Measurements from ENCODE around the gene CCR6. TPM values are rescaled to one million over a fixed set of nuclear protein-coding genes. Genes with fewer than 3 reads are reported as not detected.

CCR6 gene
- total and polyA plus RNA-seq, 9 donors, result 0.11 to 0.76 TPM; not detected in 7

DNA sequence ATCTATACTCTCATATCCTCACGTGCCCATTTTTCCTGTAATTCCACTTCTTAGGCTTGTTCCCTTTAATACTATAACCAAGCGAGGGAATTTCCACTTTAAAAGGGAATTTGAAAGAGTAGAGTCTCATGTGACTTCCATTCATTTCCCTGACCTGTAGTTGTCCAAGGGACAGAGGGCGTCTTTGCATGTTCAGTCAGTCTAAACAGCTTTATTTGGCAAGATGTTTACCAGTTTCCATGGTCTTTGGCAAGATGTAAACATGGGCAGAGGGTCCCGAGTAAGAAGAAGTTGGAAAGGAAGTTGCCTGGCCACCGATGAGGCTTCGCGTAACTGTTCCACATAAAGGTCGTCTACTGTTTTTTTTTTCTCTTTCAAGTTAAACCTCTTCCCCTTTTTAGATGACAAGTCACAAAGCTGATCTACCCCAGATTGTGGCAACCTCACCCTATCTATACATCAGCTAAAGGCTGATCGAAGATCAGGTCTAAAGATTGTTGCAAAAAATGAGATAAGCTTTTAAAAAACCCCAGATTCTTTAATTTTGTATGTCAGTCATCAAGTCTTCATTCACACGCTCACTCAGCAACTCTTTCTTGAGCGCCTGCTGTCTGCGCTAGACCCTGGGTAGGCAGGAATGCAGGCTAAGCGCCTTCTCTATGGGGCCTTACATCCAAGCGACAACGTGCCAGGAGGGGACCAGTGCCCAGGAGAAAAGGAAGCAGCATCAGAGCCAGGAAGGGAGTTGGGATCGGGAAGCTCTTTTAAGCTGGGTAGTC lies 31.7 kb upstream of the CCR6 start:
- H3K27me3 ChIP-seq (ENCODE audit: control insufficient read depth, insufficient read depth, low read length), result peaks cover 2% of the 10 kb centered on the region
- DNase-seq, result peak; percentile 35
- WGBS (ENCODE audit: insufficient coverage), result 81% methylated on average over 11 of the region's 16 CpGs
- H3K4me1 ChIP-seq (ENCODE audit: control insufficient read depth, insufficient read depth, low read length), result peaks cover 26% of the 10 kb centered on the region
- H3K4me3 ChIP-seq (ENCODE audit: low read length), result no peak overlapping the region
- H3K9me3 ChIP-seq (replicated peaks; ENCODE audit: control insufficient read depth, low read depth, low read length), result peaks cover 7% of the 10 kb centered on the region
- H3K36me3 ChIP-seq (ENCODE audit: control insufficient read depth, insufficient read depth, low read length), result no peaks in the 10 kb centered on the region
- H3K27ac ChIP-seq (ENCODE audit: low read length), result no peak overlapping the region

DNA sequence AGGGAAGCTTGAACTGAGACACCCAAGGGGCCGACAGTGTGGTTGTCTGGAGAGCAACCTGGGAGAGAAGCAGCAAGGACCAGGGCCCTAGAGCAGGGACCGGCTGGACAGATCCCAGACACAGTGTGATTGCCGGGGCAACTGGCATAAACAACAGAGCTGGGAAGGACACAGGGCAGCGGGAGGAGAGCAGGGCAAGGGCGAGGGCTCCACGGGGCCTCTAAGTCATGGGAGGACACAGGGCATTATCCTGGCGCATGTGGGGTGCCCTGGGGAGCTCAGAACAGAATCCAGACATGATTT lies 31.1 kb upstream of the CCR6 start:
- no peak overlapping the region for H3K4me3 ChIP-seq (ENCODE audit: low read length)
- peaks cover 2% of the 10 kb centered on the region for H3K27me3 ChIP-seq (ENCODE audit: control insufficient read depth, insufficient read depth, low read length)
- DNase-seq, result no peak
- peaks cover 4% of the 10 kb centered on the region for H3K9me3 ChIP-seq (replicated peaks; ENCODE audit: control insufficient read depth, low read depth, low read length)
- WGBS (ENCODE audit: insufficient coverage), result 56% methylated on average over 6 of the region's 7 CpGs
- no peak overlapping the region for H3K27ac ChIP-seq (ENCODE audit: low read length)
- peaks cover 26% of the 10 kb centered on the region for H3K4me1 ChIP-seq (ENCODE audit: control insufficient read depth, insufficient read depth, low read length)
- H3K36me3 ChIP-seq (ENCODE audit: control insufficient read depth, insufficient read depth, low read length), result no peaks in the 10 kb centered on the region

DNA sequence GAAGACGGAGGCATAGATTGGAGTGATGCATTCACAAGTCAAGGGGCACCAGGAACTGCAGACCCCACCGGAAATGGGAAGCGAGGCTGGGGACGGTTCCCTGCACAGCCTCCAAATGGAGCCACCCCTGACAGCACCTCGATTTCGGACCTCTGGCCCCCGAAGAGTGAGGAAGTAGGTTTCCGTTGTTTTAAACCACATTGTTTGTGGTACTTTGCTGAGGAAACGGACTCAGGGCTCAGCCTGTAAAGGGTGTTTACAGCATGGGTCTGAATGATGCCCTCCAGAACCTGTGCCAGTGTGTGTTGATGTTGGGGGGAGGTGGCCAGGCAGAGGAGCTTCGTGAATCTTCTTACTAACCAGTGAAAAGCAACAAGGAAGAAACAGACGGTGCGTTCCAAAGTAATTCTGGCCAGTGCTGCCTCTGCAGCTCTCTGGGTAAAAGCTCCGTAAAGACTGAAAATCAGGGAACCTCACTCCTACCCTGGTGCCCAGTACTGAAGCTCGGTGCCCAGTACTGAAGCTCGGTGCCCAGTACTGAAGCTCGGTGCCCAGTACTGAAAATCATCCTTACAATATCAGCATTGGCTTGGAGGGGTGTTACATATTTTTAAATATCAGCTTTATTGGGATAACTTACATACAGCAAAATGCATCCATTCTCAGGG lies 30.1 kb upstream of the CCR6 start:
- Histone ChIP-seq H3K9me3 (replicated peaks; ENCODE audit: control insufficient read depth, low read depth, low read length) (no peaks in the 10 kb centered on the region), H3K4me3 (ENCODE audit: low read length) (no peak overlapping the region), H3K27me3 (ENCODE audit: control insufficient read depth, insufficient read depth, low read length) (peaks cover 2% of the 10 kb centered on the region), H3K36me3 (ENCODE audit: control insufficient read depth, insufficient read depth, low read length) (no peaks in the 10 kb centered on the region), H3K4me1 (ENCODE audit: control insufficient read depth, insufficient read depth, low read length) (peaks cover 26% of the 10 kb centered on the region), H3K27ac (ENCODE audit: low read length) (no peak overlapping the region)
- WGBS (ENCODE audit: insufficient coverage), result 71% methylated on average over 11 of the region's 16 CpGs
- DNase-seq, result no peak

DNA sequence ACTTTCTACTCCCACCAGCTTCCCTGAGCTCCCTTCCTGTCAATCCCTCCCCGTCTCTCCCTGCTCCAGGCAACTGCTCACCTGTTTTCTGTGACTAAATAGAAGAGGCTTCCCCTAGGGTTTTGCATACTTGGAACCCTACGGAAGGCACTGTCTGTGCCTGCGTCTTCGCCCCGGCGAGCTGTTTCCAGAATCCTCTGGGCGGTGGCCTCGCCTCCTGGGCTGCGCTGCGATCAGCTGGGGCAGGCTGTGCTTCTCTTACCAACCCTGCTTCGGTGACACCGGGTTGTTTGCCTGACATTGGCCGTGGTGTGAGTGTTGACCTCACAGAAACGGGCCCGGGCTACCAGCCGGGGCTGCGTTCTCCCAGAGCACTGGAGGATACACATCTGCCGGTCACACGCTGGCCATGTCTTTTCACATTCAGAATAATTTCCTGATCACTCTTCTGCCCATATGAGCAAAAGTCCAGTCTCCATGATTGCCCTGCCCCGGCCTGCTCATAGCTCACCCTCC lies 29.4 kb upstream of the CCR6 start:
- no peaks in the 10 kb centered on the region for H3K9me3 ChIP-seq (replicated peaks; ENCODE audit: control insufficient read depth, low read depth, low read length)
- 85% methylated on average over 20 of the region's 20 CpGs for WGBS (ENCODE audit: insufficient coverage)
- peaks cover 2% of the 10 kb centered on the region for H3K27me3 ChIP-seq (ENCODE audit: control insufficient read depth, insufficient read depth, low read length)
- no peaks in the 10 kb centered on the region for H3K36me3 ChIP-seq (ENCODE audit: control insufficient read depth, insufficient read depth, low read length)
- no peak overlapping the region for H3K4me3 ChIP-seq (ENCODE audit: low read length)
- peaks cover 26% of the 10 kb centered on the region for H3K4me1 ChIP-seq (ENCODE audit: control insufficient read depth, insufficient read depth, low read length)
- no peak overlapping the region for H3K27ac ChIP-seq (ENCODE audit: low read length)
- DNase-seq, result no peak

DNA sequence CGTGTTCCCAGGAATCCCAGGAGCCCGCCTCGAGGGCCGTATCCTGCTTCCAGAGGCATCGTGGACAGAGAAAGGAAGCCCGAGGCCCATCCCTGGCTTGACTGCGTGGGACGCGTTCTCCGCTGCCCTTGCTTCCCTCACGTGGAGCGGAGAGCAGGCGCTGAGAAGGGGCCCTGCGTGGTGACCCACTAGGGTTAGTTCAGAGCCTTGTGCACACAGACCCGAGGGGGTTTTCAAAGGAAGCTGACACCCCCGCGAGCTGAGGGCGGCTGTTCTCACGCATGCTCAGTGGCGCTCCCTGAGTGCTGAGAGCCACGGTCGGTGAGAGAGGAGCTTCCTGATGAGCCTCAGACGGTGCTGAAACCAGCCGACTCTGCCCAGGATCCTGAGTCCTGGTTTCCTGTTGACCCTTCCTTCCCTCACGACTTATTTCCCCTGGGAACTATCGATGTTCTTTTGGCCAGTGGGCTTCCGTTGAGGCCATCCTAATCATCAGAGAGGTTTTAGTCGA lies 28.9 kb upstream of the CCR6 start:
- Histone ChIP-seq H3K27ac (ENCODE audit: low read length) (no peak overlapping the region), H3K4me1 (ENCODE audit: control insufficient read depth, insufficient read depth, low read length) (peaks cover 26% of the 10 kb centered on the region), H3K36me3 (ENCODE audit: control insufficient read depth, insufficient read depth, low read length) (no peaks in the 10 kb centered on the region), H3K27me3 (ENCODE audit: control insufficient read depth, insufficient read depth, low read length) (peaks cover 2% of the 10 kb centered on the region), H3K9me3 (replicated peaks; ENCODE audit: control insufficient read depth, low read depth, low read length) (no peaks in the 10 kb centered on the region), H3K4me3 (ENCODE audit: low read length) (no peak overlapping the region)
- peak; percentile 27 for DNase-seq
- 61% methylated on average over 25 of the region's 28 CpGs for WGBS (ENCODE audit: insufficient coverage)

DNA sequence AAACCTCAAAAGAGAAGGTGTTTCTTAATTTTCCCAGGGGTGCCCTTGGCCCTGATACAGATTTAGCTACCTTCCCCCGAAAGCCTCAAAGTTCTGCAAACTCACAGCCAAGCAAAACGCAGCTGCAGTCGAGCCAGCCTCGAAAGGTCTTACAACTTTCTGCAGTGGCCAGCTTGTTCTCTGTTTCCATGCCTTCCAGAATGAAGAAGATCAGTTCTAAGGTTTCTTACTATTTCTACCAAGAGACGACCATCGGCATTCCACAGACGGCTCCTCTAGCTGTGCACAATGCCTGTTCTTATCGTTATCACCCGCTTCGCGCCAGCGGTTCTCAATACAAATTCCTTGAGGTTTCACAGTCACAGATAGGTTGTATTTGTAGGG lies 28.5 kb upstream of the CCR6 start:
- H3K27me3 ChIP-seq (ENCODE audit: control insufficient read depth, insufficient read depth, low read length), result peaks cover 2% of the 10 kb centered on the region
- peaks cover 25% of the 10 kb centered on the region for H3K4me1 ChIP-seq (ENCODE audit: control insufficient read depth, insufficient read depth, low read length)
- WGBS (ENCODE audit: insufficient coverage), result 18% methylated on average over 4 of the region's 12 CpGs
- H3K36me3 ChIP-seq (ENCODE audit: control insufficient read depth, insufficient read depth, low read length), result no peaks in the 10 kb centered on the region
- DNase-seq, result no peak
- no peaks in the 10 kb centered on the region for H3K9me3 ChIP-seq (replicated peaks; ENCODE audit: control insufficient read depth, low read depth, low read length)
- H3K4me3 ChIP-seq (ENCODE audit: low read length), result no peak overlapping the region
- H3K27ac ChIP-seq (ENCODE audit: low read length), result no peak overlapping the region

DNA sequence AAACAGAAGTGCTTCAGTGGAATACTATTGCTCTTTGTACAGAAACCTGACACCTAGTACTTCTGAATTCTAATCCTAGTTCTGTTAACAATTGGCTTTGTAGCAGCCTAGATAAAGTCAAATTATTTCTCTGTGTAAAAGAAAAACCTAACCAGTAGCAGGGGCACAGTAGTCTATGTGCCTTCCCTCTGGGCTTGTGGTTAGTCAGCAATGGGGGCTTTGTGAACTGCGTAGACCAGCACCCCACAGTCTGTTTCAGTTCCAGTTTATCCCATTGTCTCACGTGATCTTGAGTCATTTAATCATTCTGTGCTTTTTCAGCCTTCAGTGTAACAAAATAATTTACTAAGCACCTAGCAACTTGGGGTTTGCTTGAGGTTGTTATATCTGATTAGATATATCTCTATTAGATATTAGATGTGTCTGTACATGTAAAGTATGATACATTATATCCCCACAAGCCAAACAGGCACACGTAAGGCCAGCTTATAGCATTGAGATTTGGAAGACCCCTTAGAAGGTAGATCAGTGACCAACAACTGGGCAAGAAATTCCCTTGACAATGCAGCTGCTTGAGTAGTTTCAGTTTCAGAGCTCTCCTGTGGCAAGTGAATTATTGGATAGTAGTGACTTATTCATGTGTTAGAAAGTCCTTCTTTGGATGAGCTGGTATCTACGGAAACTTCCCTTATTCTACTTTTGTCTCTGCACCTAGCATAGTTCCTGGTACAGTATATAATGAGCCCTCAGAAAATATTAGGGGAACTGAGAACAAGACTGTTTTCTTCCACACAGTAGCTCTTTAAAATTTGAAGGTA lies 27.9 kb upstream of the CCR6 start:
- Histone ChIP-seq H3K9me3 (replicated peaks; ENCODE audit: control insufficient read depth, low read depth, low read length) (no peaks in the 10 kb centered on the region), H3K4me3 (ENCODE audit: low read length) (no peak overlapping the region), H3K27me3 (ENCODE audit: control insufficient read depth, insufficient read depth, low read length) (peaks cover 2% of the 10 kb centered on the region), H3K4me1 (ENCODE audit: control insufficient read depth, insufficient read depth, low read length) (peaks cover 19% of the 10 kb centered on the region), H3K27ac (ENCODE audit: low read length) (no peak overlapping the region), H3K36me3 (ENCODE audit: control insufficient read depth, insufficient read depth, low read length) (no peaks in the 10 kb centered on the region)
- WGBS (ENCODE audit: insufficient coverage), result no CpG with 5 or more reads among the region's 4 CpGs
- DNase-seq, result no peak

DNA sequence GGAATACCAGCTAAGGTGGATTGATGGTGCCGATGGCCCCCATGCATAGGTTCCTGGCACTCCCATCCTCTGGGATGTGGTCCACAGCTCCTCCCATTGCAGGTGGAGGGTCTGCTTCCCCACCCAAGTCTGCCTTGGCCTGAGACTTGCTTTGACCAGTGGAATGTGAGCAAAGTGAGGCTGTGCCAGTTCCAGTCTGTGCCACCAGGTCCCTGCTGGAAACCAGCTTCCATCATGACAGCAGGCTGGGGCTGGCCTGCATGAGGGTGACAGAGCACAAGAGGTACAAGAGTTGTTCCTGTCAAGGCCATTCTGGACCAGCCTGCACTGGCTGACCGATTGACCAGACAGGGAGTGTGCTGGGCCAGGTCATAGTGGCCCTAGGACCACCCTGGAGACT lies 27.0 kb upstream of the CCR6 start:
- 100% methylated on average over 2 of the region's 2 CpGs for WGBS (ENCODE audit: insufficient coverage)
- no peak for DNase-seq
- Histone ChIP-seq H3K4me1 (ENCODE audit: control insufficient read depth, insufficient read depth, low read length) (peaks cover 17% of the 10 kb centered on the region), H3K9me3 (replicated peaks; ENCODE audit: control insufficient read depth, low read depth, low read length) (no peaks in the 10 kb centered on the region), H3K27me3 (ENCODE audit: control insufficient read depth, insufficient read depth, low read length) (peaks cover 2% of the 10 kb centered on the region), H3K4me3 (ENCODE audit: low read length) (no peak overlapping the region), H3K36me3 (ENCODE audit: control insufficient read depth, insufficient read depth, low read length) (no peaks in the 10 kb centered on the region), H3K27ac (ENCODE audit: low read length) (no peak overlapping the region)

DNA sequence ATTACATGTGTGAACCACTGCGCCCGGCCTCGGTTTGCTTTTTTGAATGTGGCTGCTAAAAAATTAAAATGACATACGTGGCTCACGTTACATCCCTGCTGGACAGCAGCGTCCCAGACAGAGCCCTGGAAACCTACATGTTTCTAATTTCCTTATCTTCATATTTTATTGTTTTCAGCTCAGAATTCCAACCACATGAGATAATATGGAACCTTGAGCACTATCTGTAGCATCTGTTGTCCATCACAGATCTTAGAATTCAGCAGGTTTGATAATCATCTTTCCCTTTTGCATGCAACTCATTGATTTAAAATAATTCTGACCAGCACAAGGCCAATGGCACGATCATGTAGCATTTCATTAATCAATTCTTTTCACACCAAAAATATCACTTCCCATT lies 25.9 kb upstream of the CCR6 start:
- no peak overlapping the region for H3K4me3 ChIP-seq (ENCODE audit: low read length)
- no peak for DNase-seq
- H3K9me3 ChIP-seq (replicated peaks; ENCODE audit: control insufficient read depth, low read depth, low read length), result no peaks in the 10 kb centered on the region
- H3K27me3 ChIP-seq (ENCODE audit: control insufficient read depth, insufficient read depth, low read length), result peaks cover 2% of the 10 kb centered on the region
- peaks cover 13% of the 10 kb centered on the region for H3K4me1 ChIP-seq (ENCODE audit: control insufficient read depth, insufficient read depth, low read length)
- no peak overlapping the region for H3K27ac ChIP-seq (ENCODE audit: low read length)
- WGBS (ENCODE audit: insufficient coverage), result 61% methylated on average over 3 of the region's 7 CpGs
- no peaks in the 10 kb centered on the region for H3K36me3 ChIP-seq (ENCODE audit: control insufficient read depth, insufficient read depth, low read length)

DNA sequence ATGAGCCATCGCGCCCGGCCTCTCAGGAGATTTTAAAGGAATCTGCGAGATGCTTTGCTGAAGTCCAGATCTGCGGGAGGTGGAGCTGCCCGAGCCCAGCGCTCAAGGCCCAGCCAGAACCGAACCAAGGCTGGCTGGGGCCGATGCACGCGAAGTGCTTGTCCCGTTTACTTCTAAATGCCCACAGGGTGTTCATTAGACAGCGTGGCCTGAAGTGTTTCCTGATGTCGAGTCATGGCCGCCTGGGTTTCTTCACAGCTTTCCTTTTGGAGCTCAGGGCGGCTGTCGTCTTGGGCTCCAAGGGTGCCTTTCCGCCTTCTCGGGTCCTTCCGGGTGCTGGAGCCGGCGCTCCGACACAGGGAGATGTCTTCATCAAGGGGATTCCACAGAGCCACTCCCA lies 25.1 kb upstream of the CCR6 start:
- H3K27me3 ChIP-seq (ENCODE audit: control insufficient read depth, insufficient read depth, low read length), result peaks cover 2% of the 10 kb centered on the region
- no peaks in the 10 kb centered on the region for H3K9me3 ChIP-seq (replicated peaks; ENCODE audit: control insufficient read depth, low read depth, low read length)
- no peaks in the 10 kb centered on the region for H3K36me3 ChIP-seq (ENCODE audit: control insufficient read depth, insufficient read depth, low read length)
- no peak for DNase-seq
- WGBS (ENCODE audit: insufficient coverage), result 91% methylated on average over 23 of the region's 23 CpGs
- no peak overlapping the region for H3K4me3 ChIP-seq (ENCODE audit: low read length)
- H3K27ac ChIP-seq (ENCODE audit: low read length), result no peak overlapping the region
- peaks cover 13% of the 10 kb centered on the region for H3K4me1 ChIP-seq (ENCODE audit: control insufficient read depth, insufficient read depth, low read length)

All from muscle of leg (tissue), 11 donors.